Suprapubic skin (tissue), 4 donors: ENCODE results near the gene SLC22A23. TPM values are rescaled to one million over a fixed set of nuclear protein-coding genes. Genes with fewer than 3 reads are reported as not detected.

Experiments
- DNase-seq, 2 donors: peaks; one replicate each; pipeline ENCODE4 v3.0.0-alpha.2; 2019; ENCODE audit warnings: low spot score in 2 of 2
- H3K27ac ChIP-seq: fragments of 200-600 bp; sonication (generic); one replicate; pipeline ENCODE4 v1.5.1; 2019
- H3K27me3 ChIP-seq: fragments of 200-600 bp; sonication (generic); one replicate; pipeline ENCODE4 v1.5.1; 2019
- H3K36me3 ChIP-seq: fragments of 200-600 bp; sonication (generic); one replicate; pipeline ENCODE4 v1.5.1; 2019
- H3K4me1 ChIP-seq: fragments of 200-600 bp; sonication (generic); one replicate; pipeline ENCODE4 v1.5.1; 2019
- H3K4me3 ChIP-seq: fragments of 200-600 bp; sonication (generic); one replicate; pipeline ENCODE4 v1.5.1; 2019; ENCODE audit warnings: mild to moderate bottlenecking
- H3K9me3 ChIP-seq: fragments of 200-600 bp; sonication (generic); one replicate; pipeline ENCODE4 v1.5.1; 2019
- CTCF ChIP-seq, 2 donors: fragments of 200-600 bp in 1 of 2; fragments of 450-650 bp in 1 of 2; sonication (generic) in 1 of 2; IDR thresholded peaks; one replicate each; pipeline ENCODE4 v1.5.1; 2016 to 2019; ENCODE audit warnings: antibody characterized with exemption in 2 of 2, mild to moderate bottlenecking in 1 of 2, moderate library complexity in 1 of 2
- EP300 ChIP-seq: sonication (generic); formaldehyde crosslinking; IDR thresholded peaks from one replicate; pipeline ENCODE4 v1.6.1; 2017; ENCODE audit warnings: antibody characterized with exemption
- POLR2A ChIP-seq, 2 donors: fragments of 450-650 bp; IDR thresholded peaks; one replicate each; pipeline ENCODE4 v1.6.1; 2017; ENCODE audit warnings: antibody characterized with exemption in 2 of 2, mild to moderate bottlenecking in 2 of 2, moderate library complexity in 2 of 2
- POLR2AphosphoS5 ChIP-seq, 3 donors: sonication (generic); formaldehyde crosslinking; IDR thresholded peaks; one replicate each; pipeline ENCODE4 v1.6.1; 2017; ENCODE audit warnings: antibody characterized with exemption in 3 of 3
- WGBS: methylation state at CpG from one replicate; pipeline ENCODE4 v1.1.5; 2018; 5-methylcytosine and 5-hydroxymethylcytosine counted together
- total RNA-seq, 4 donors: library from RNA; depleted of rRNA; stranded (reverse); fragments of >200 nt; gene quantifications; one replicate each; pipeline ENCODE4 v1.1.0, GENCODE V29; 2016

Gene SLC22A23
- total RNA-seq, 4 donors from 2014 or later: 38.2 to 59.8 (median 48.1) TPM

GRCh38 chr6:3305831-3306230, 151.0 kb downstream of the SLC22A23 start:
- TF ChIP-seq CTCF (IDR thresholded peaks at IDR 0.05) (no peak), POLR2A (IDR thresholded peaks at IDR 0.05) (no peak), EP300 (no peak), POLR2AphosphoS5 (IDR thresholded peaks at IDR 0.05) (no peak)

GRCh38 chr6:3305216-3305565, 151.7 kb downstream of the SLC22A23 start:
- WGBS: 99% methylated on average over 8 of the region's 8 CpGs
- no peaks in the 10 kb centered on the region for H3K27me3 ChIP-seq
- H3K4me3 ChIP-seq: no peak overlapping the region
- H3K9me3 ChIP-seq: no peaks in the 10 kb centered on the region
- no peak for TF ChIP-seq EP300
- no peak for TF ChIP-seq CTCF (IDR thresholded peaks at IDR 0.05)
- no peak for TF ChIP-seq POLR2AphosphoS5 (IDR thresholded peaks at IDR 0.05)
- TF ChIP-seq POLR2A (IDR thresholded peaks at IDR 0.05): no peak
- H3K27ac ChIP-seq: no peak overlapping the region
- peak; percentile 7 to 15 for DNase-seq
- H3K4me1 ChIP-seq: no peaks in the 10 kb centered on the region
- peaks cover 4% of the 10 kb centered on the region for H3K36me3 ChIP-seq

More at GRCh38 chr6:3305831-3306230, 151.0 kb downstream of the SLC22A23 start:
- H3K27ac ChIP-seq: no peak overlapping the region
- peak in 1 of 2 donors; percentile 21 for DNase-seq
- no peaks in the 10 kb centered on the region for H3K27me3 ChIP-seq
- peaks cover 4% of the 10 kb centered on the region for H3K36me3 ChIP-seq
- WGBS: 96% methylated on average over 3 of the region's 3 CpGs
- H3K4me3 ChIP-seq: no peak overlapping the region
- no peaks in the 10 kb centered on the region for H3K9me3 ChIP-seq
- no peaks in the 10 kb centered on the region for H3K4me1 ChIP-seq

GRCh38 chr6:3304500-3305215, 152.2 kb downstream of the SLC22A23 start:
- Histone ChIP-seq H3K4me1 (no peaks in the 10 kb centered on the region), H3K36me3 (peaks cover 4% of the 10 kb centered on the region), H3K27me3 (no peaks in the 10 kb centered on the region), H3K9me3 (no peaks in the 10 kb centered on the region), H3K27ac (no peak overlapping the region), H3K4me3 (no peak overlapping the region)
- 97% methylated on average over 16 of the region's 16 CpGs for WGBS
- DNase-seq: peak; percentile 50 to 66
- TF ChIP-seq POLR2AphosphoS5 (IDR thresholded peaks at IDR 0.05): no peak
- TF ChIP-seq CTCF (IDR thresholded peaks at IDR 0.05): no peak
- no peak for TF ChIP-seq EP300
- no peak for TF ChIP-seq POLR2A (IDR thresholded peaks at IDR 0.05)

GRCh38 chr6:3303795-3304411, 152.9 kb downstream of the SLC22A23 start:
- TF ChIP-seq POLR2AphosphoS5 (IDR thresholded peaks at IDR 0.05) (no peak), CTCF (IDR thresholded peaks at IDR 0.05) (no peak), EP300 (no peak), POLR2A (IDR thresholded peaks at IDR 0.05) (no peak)

GRCh38 chr6:3301506-3301905, 155.3 kb downstream of the SLC22A23 start:
- Histone ChIP-seq H3K4me1 (no peaks in the 10 kb centered on the region), H3K4me3 (no peak overlapping the region), H3K27ac (no peak overlapping the region), H3K9me3 (no peaks in the 10 kb centered on the region), H3K36me3 (peaks cover 13% of the 10 kb centered on the region), H3K27me3 (no peaks in the 10 kb centered on the region)
- TF ChIP-seq POLR2AphosphoS5 (IDR thresholded peaks at IDR 0.05) (no peak), EP300 (no peak)
- peak; percentile 38 to 47 for DNase-seq
- WGBS: 93% methylated on average over 8 of the region's 8 CpGs

More at GRCh38 chr6:3303795-3304411, 152.9 kb downstream of the SLC22A23 start:
- Histone ChIP-seq H3K9me3 (no peaks in the 10 kb centered on the region), H3K4me3 (no peak overlapping the region), H3K36me3 (peaks cover 4% of the 10 kb centered on the region), H3K27ac (no peak overlapping the region), H3K27me3 (no peaks in the 10 kb centered on the region), H3K4me1 (no peaks in the 10 kb centered on the region)
- WGBS: 91% methylated on average over 3 of the region's 3 CpGs
- DNase-seq: peak; percentile 23 to 27
